Activated CD4-positive, alpha-beta T cell treated with anti-CD3 and anti-CD28 coated beads for 36 hours (primary cell): Measurements from ENCODE around the gene CLEC6A. TPM values are rescaled to one million over a fixed set of nuclear protein-coding genes. Genes with fewer than 3 reads are reported as not detected.
A peak's percentile ranks its signal among the peaks of the same experiment; 100 is the strongest.
"Not testable (repeated sequence)": the region's sequence is repeated elsewhere in the genome, so short reads cannot be mapped to it uniquely, and the experiment has no call there.

Experiments used
- ATAC-seq: fragments of 200-7000 bp; cut with Tn5 transposase; one replicate; pipeline ENCODE4 v1.10.0; 2021; ENCODE audit warnings: mild to moderate bottlenecking, moderate library complexity
- CTCF ChIA-PET: fragments of 350-600 bp; sonication (Branson Sonifier 250); formaldehyde crosslinking; loops from one replicate; lab custom pipeline; 2021; ENCODE audit warnings: antibody characterized with exemption; lab: Charles Lee
- POLR2A ChIA-PET: fragments of 350-600 bp; sonication (Branson Sonifier 250); formaldehyde crosslinking; loops from one replicate; lab custom pipeline; 2021; ENCODE audit warnings: antibody characterized with exemption, inconsistent platforms; lab: Charles Lee
- DNase-seq: peaks from one replicate; pipeline ENCODE4 v3.0.0-alpha.2; 2020
- H3K27ac Mint-ChIP-seq: one replicate; pipeline ENCODE4 v1.8.0; 2021; ENCODE audit warnings: mixed read lengths
- H3K27me3 Mint-ChIP-seq: one replicate; pipeline ENCODE4 v1.8.0; 2021; ENCODE audit warnings: mixed read lengths
- H3K36me3 Mint-ChIP-seq: one replicate; pipeline ENCODE4 v1.8.0; 2021; ENCODE audit warnings: low read depth, mixed read lengths
- H3K4me1 Mint-ChIP-seq: one replicate; pipeline ENCODE4 v1.8.0; 2021; ENCODE audit warnings: mixed read lengths
- H3K4me3 Mint-ChIP-seq: one replicate; pipeline ENCODE4 v1.8.0; 2021; ENCODE audit warnings: mild to moderate bottlenecking, moderate library complexity, mixed read lengths
- H3K9me3 Mint-ChIP-seq: one replicate; pipeline ENCODE4 v1.8.0; 2021; ENCODE audit warnings: low read depth, mixed read lengths
- intact Hi-C, 2 experiments: fragments of 100-400 bp; cut with DNase I in 1 of 2; cut with micrococcal nuclease in 1 of 2; formaldehyde crosslinking; loops; one replicate each; pipeline versions ENCODE4 v1.14.2 to v1.15.1; 2022 to 2024; cut with DNase I, micrococcal nuclease
- total RNA-seq, 2 experiments: library from RNA; stranded (reverse); gene quantifications; one replicate each; pipeline ENCODE4 v1.2.3, GENCODE V29; 2021

The CLEC6A gene
- total RNA-seq: not detected

GRCh38 chr12:8455727-8456360 is at the start of gene CLEC6A:
Gene CLEC6A, plus strand, starts transcription at chr12:8455962. Its CDS starts 150 bp downstream, at chr12:8456112.
- intact Hi-C loops: no loop called here
- DNase-seq (no peak), ATAC-seq (no peak)
- ChIA-PET POLR2A (no interaction called here), CTCF (no interaction called here)
- Mint-ChIP-seq H3K4me1 (no peaks in the 10 kb centered on the region), H3K36me3 (no peaks in the 10 kb centered on the region), H3K27me3 (peaks cover 15% of the 10 kb centered on the region), H3K27ac (no peak within 1 kb of the TSS), H3K9me3 (no peaks in the 10 kb centered on the region), H3K4me3 (no peak within 1 kb of the TSS)

GRCh38 chr12:8419576-8419975 is 36.2 kb upstream of the CLEC6A start:
- POLR2A ChIA-PET, H3K4me3 Mint-ChIP-seq, H3K4me1 Mint-ChIP-seq, CTCF ChIA-PET, H3K9me3 Mint-ChIP-seq, DNase-seq, H3K27me3 Mint-ChIP-seq, ATAC-seq, H3K36me3 Mint-ChIP-seq, H3K27ac Mint-ChIP-seq, intact Hi-C loops: not testable (repeated sequence)

GRCh38 chr12:8420506-8420905 is 35.3 kb upstream of the CLEC6A start:
- DNase-seq: no peak
- no peak overlapping the region for H3K27ac Mint-ChIP-seq
- ATAC-seq: no peak
- no peaks in the 10 kb centered on the region for H3K27me3 Mint-ChIP-seq
- no peaks in the 10 kb centered on the region for H3K4me1 Mint-ChIP-seq
- H3K9me3 Mint-ChIP-seq: no peaks in the 10 kb centered on the region
- POLR2A ChIA-PET: no interaction called here
- intact Hi-C loops: no loop called here
- no peak overlapping the region for H3K4me3 Mint-ChIP-seq
- CTCF ChIA-PET: no interaction called here
- H3K36me3 Mint-ChIP-seq: no peaks in the 10 kb centered on the region

- intact Hi-C loops, H3K9me3 Mint-ChIP-seq, H3K27ac Mint-ChIP-seq, ATAC-seq, H3K36me3 Mint-ChIP-seq, H3K4me1 Mint-ChIP-seq, POLR2A ChIA-PET, H3K27me3 Mint-ChIP-seq, CTCF ChIA-PET, H3K4me3 Mint-ChIP-seq: not testable (repeated sequence)
- DNase-seq: peak; percentile 25
These were observed 11.1 kb upstream of the CLEC6A start for GRCh38 chr12:8444536-8445278.

- ChIA-PET CTCF (no interaction called here), POLR2A (no interaction called here)
- Mint-ChIP-seq H3K27ac (no peak overlapping the region), H3K9me3 (no peaks in the 10 kb centered on the region), H3K4me1 (no peaks in the 10 kb centered on the region), H3K27me3 (peaks cover 1% of the 10 kb centered on the region), H3K4me3 (no peak overlapping the region), H3K36me3 (no peaks in the 10 kb centered on the region)
- intact Hi-C loops: no loop called here
- ATAC-seq (no peak), DNase-seq (no peak)
These were observed 10.0 kb upstream of the CLEC6A start for GRCh38 chr12:8445731-8446130.

GRCh38 chr12:8446642-8447547 is 8.9 kb upstream of the CLEC6A start:
- no peaks in the 10 kb centered on the region for H3K36me3 Mint-ChIP-seq
- no peak overlapping the region for H3K4me3 Mint-ChIP-seq
- H3K27ac Mint-ChIP-seq: no peak overlapping the region
- intact Hi-C loops: no loop called here
- H3K27me3 Mint-ChIP-seq: peaks cover 3% of the 10 kb centered on the region
- CTCF ChIA-PET: no interaction called here
- peak; percentile 49 for ATAC-seq
- peak; percentile 43 for DNase-seq
- no peaks in the 10 kb centered on the region for H3K9me3 Mint-ChIP-seq
- POLR2A ChIA-PET: no interaction called here
- H3K4me1 Mint-ChIP-seq: no peaks in the 10 kb centered on the region

GRCh38 chr12:8449355-8449859 is 6.4 kb upstream of the CLEC6A start:
- intact Hi-C loops: no loop called here
- H3K4me1 Mint-ChIP-seq: no peaks in the 10 kb centered on the region
- ChIA-PET POLR2A (no interaction called here), CTCF (interaction anchor here (0.5 to 1.0 kb wide), 2 partner anchors 53 to 151 kb away, joined by 4 to 6 read pairs; no protein-coding TSS in a partner anchor)
- DNase-seq: peak; percentile 26
- peak; percentile 64 for ATAC-seq
- H3K27me3 Mint-ChIP-seq: peaks cover 5% of the 10 kb centered on the region
- H3K36me3 Mint-ChIP-seq: no peaks in the 10 kb centered on the region
- H3K27ac Mint-ChIP-seq: no peak overlapping the region
- H3K4me3 Mint-ChIP-seq: no peak overlapping the region
- no peaks in the 10 kb centered on the region for H3K9me3 Mint-ChIP-seq

- H3K36me3 Mint-ChIP-seq: no peaks in the 10 kb centered on the region
- DNase-seq: no peak
- no peak overlapping the region for H3K27ac Mint-ChIP-seq
- H3K4me1 Mint-ChIP-seq: no peaks in the 10 kb centered on the region
- intact Hi-C loops: no loop called here
- no peak for ATAC-seq
- POLR2A ChIA-PET: no interaction called here
- CTCF ChIA-PET: no interaction called here
- no peaks in the 10 kb centered on the region for H3K9me3 Mint-ChIP-seq
- H3K27me3 Mint-ChIP-seq: peaks cover 11% of the 10 kb centered on the region
- no peak overlapping the region for H3K4me3 Mint-ChIP-seq
These were observed 3.7 kb upstream of the CLEC6A start for GRCh38 chr12:8452036-8452435.

- Mint-ChIP-seq H3K27ac (no peak overlapping the region), H3K9me3 (no peaks in the 10 kb centered on the region), H3K4me3 (no peak overlapping the region), H3K27me3 (peaks cover 14% of the 10 kb centered on the region), H3K4me1 (no peaks in the 10 kb centered on the region), H3K36me3 (no peaks in the 10 kb centered on the region)
- intact Hi-C loops: no loop called here
- no peak for ATAC-seq
- POLR2A ChIA-PET: no interaction called here
- no peak for DNase-seq
- CTCF ChIA-PET: interaction anchor here (1.2 kb wide), 1 partner anchor 91 kb away, joined by 4 read pairs; no protein-coding TSS in a partner anchor
These were observed 2.7 kb upstream of the CLEC6A start for GRCh38 chr12:8453021-8453513.

GRCh38 chr12:8453796-8454195 is 2.0 kb upstream of the CLEC6A start:
- H3K36me3 Mint-ChIP-seq: no peaks in the 10 kb centered on the region
- H3K4me3 Mint-ChIP-seq: no peak overlapping the region
- H3K27me3 Mint-ChIP-seq: peaks cover 15% of the 10 kb centered on the region
- ChIA-PET POLR2A (no interaction called here), CTCF (interaction anchor here (1.2 kb wide), 1 partner anchor 90 kb away, joined by 4 read pairs; no protein-coding TSS in a partner anchor)
- H3K27ac Mint-ChIP-seq: no peak overlapping the region
- H3K4me1 Mint-ChIP-seq: no peaks in the 10 kb centered on the region
- intact Hi-C loops: no loop called here
- ATAC-seq: no peak
- no peak for DNase-seq
- H3K9me3 Mint-ChIP-seq: no peaks in the 10 kb centered on the region

GRCh38 chr12:8455271-8455670 is 491 bp upstream of the CLEC6A start:
- H3K9me3 Mint-ChIP-seq: no peaks in the 10 kb centered on the region
- H3K4me1 Mint-ChIP-seq: no peaks in the 10 kb centered on the region
- ATAC-seq (no peak), DNase-seq (no peak)
- intact Hi-C loops: no loop called here
- H3K27ac Mint-ChIP-seq: no peak overlapping the region
- no peak overlapping the region for H3K4me3 Mint-ChIP-seq
- ChIA-PET POLR2A (no interaction called here), CTCF (no interaction called here)
- H3K36me3 Mint-ChIP-seq: no peaks in the 10 kb centered on the region
- H3K27me3 Mint-ChIP-seq: peaks cover 15% of the 10 kb centered on the region
